ENCODE measurements around the gene TMEM39B. TPM values are rescaled to one million over a fixed set of nuclear protein-coding genes. Genes with fewer than 3 reads are reported as not detected.

The TMEM39B gene
- total RNA-seq, 1 experiment from 2014 or later, result 12.1 TPM

GRCh38 chr1:32073299-32074229 lies 825 bp downstream of the TMEM39B start:
- Histone ChIP-seq H3K36me3 (ENCODE audit: control insufficient read depth, insufficient read depth, low read length) (no peaks in the 10 kb centered on the region), H3K4me1 (no peaks in the 10 kb centered on the region), H3K27me3 (replicated peaks; ENCODE audit: control insufficient read depth, insufficient read depth, low read length) (no peaks in the 10 kb centered on the region), H3K4me3 (ENCODE audit: low read depth, low read length) (peak overlapping the region; percentile 79), H3K9me3 (no peaks in the 10 kb centered on the region)
- no peak for DNase-seq
- peaks cover 11% of the 10 kb centered on the region for H3K36me3 Mint-ChIP-seq (ENCODE audit: insufficient read depth, unreplicated experiment)
- H3K4me3 Mint-ChIP-seq (ENCODE audit: unreplicated experiment), result peak overlapping the region; percentile 88
- TSS peak; percentile 50 for BruUV-seq (replicated peaks)
- no peaks in the 10 kb centered on the region for H3K9me3 Mint-ChIP-seq (ENCODE audit: unreplicated experiment)
- ChIA-PET POLR2A (interaction anchor here (0.6 to 1.4 kb wide), 5 partner anchors 18 to 262 kb away, joined by 3 to 9 read pairs (median 8); partner anchors contain the start of genes KPNA6 and TXLNA), CTCF (interaction anchor here (0.6 to 2.2 kb wide), 14 partner anchors 11 to 492 kb away, joined by 3 to 9 read pairs (median 4); partner anchors contain the start of gene KPNA6)
- peak in 1 of 2 experiments; percentile 31 for TF ChIP-seq CTCF (IDR thresholded peaks at IDR 0.05; ENCODE audit: insufficient read depth in 1 of 2, low read depth in 1 of 2, low read length in 1 of 2, severe bottlenecking in 1 of 2, unreplicated experiment in 1 of 2)
- H3K27ac Mint-ChIP-seq (ENCODE audit: unreplicated experiment), result peak overlapping the region; percentile 76
- intact Hi-C loops (cut with micrococcal nuclease; ENCODE audit: unreplicated experiment), result loop anchor here (2.0 kb wide), 1 partner anchor 35 kb away; the partner anchor contains the start of gene KPNA6
- H3K27me3 Mint-ChIP-seq (ENCODE audit: insufficient read depth, unreplicated experiment), result no peaks in the 10 kb centered on the region
- peaks cover 16% of the 10 kb centered on the region for H3K4me1 Mint-ChIP-seq (ENCODE audit: low read depth, unreplicated experiment)

- peaks cover 16% of the 10 kb centered on the region for H3K36me3 Mint-ChIP-seq (ENCODE audit: insufficient read depth, unreplicated experiment)
- no TSS peak for BruUV-seq (replicated peaks)
- POLR2A ChIA-PET, result no interaction called here
- H3K9me3 ChIP-seq, result no peaks in the 10 kb centered on the region
- no peak overlapping the region for H3K27ac Mint-ChIP-seq (ENCODE audit: unreplicated experiment)
- no peak overlapping the region for H3K4me3 Mint-ChIP-seq (ENCODE audit: unreplicated experiment)
- intact Hi-C loops (cut with micrococcal nuclease; ENCODE audit: unreplicated experiment), result no loop called here
- H3K4me1 ChIP-seq, result no peaks in the 10 kb centered on the region
- no peaks in the 10 kb centered on the region for H3K36me3 ChIP-seq (ENCODE audit: control insufficient read depth, insufficient read depth, low read length)
- H3K9me3 Mint-ChIP-seq (ENCODE audit: unreplicated experiment), result no peaks in the 10 kb centered on the region
- DNase-seq, result no peak
- TF ChIP-seq CTCF (IDR thresholded peaks at IDR 0.05; ENCODE audit: insufficient read depth in 1 of 2, low read depth in 1 of 2, low read length in 1 of 2, severe bottlenecking in 1 of 2, unreplicated experiment in 1 of 2), result no peak
- no peak overlapping the region for H3K4me3 ChIP-seq (ENCODE audit: low read depth, low read length)
- H3K4me1 Mint-ChIP-seq (ENCODE audit: low read depth, unreplicated experiment), result peaks cover 16% of the 10 kb centered on the region
- CTCF ChIA-PET, result no interaction called here
- no peaks in the 10 kb centered on the region for H3K27me3 ChIP-seq (replicated peaks; ENCODE audit: control insufficient read depth, insufficient read depth, low read length)
- H3K27me3 Mint-ChIP-seq (ENCODE audit: insufficient read depth, unreplicated experiment), result no peaks in the 10 kb centered on the region
Observed at GRCh38 chr1:32074841-32075240, 2.1 kb downstream of the TMEM39B start.

- H3K9me3 Mint-ChIP-seq (ENCODE audit: unreplicated experiment), result no peaks in the 10 kb centered on the region
- POLR2A ChIA-PET, result no interaction called here
- intact Hi-C loops (cut with micrococcal nuclease; ENCODE audit: unreplicated experiment), result no loop called here
- CTCF ChIA-PET, result no interaction called here
- H3K4me3 Mint-ChIP-seq (ENCODE audit: unreplicated experiment), result no peak overlapping the region
- Histone ChIP-seq H3K9me3 (no peaks in the 10 kb centered on the region), H3K4me3 (ENCODE audit: low read depth, low read length) (no peak overlapping the region), H3K4me1 (no peaks in the 10 kb centered on the region), H3K36me3 (ENCODE audit: control insufficient read depth, insufficient read depth, low read length) (no peaks in the 10 kb centered on the region), H3K27me3 (replicated peaks; ENCODE audit: control insufficient read depth, insufficient read depth, low read length) (no peaks in the 10 kb centered on the region)
- peaks cover 7% of the 10 kb centered on the region for H3K4me1 Mint-ChIP-seq (ENCODE audit: low read depth, unreplicated experiment)
- H3K27me3 Mint-ChIP-seq (ENCODE audit: insufficient read depth, unreplicated experiment), result no peaks in the 10 kb centered on the region
- H3K36me3 Mint-ChIP-seq (ENCODE audit: insufficient read depth, unreplicated experiment), result peaks cover 6% of the 10 kb centered on the region
- no peak overlapping the region for H3K27ac Mint-ChIP-seq (ENCODE audit: unreplicated experiment)
- no peak for TF ChIP-seq CTCF (IDR thresholded peaks at IDR 0.05; ENCODE audit: insufficient read depth in 1 of 2, low read depth in 1 of 2, low read length in 1 of 2, severe bottlenecking in 1 of 2, unreplicated experiment in 1 of 2)
- DNase-seq, result no peak
- BruUV-seq (replicated peaks), result no TSS peak
Observed at GRCh38 chr1:32077451-32077850, 4.7 kb downstream of the TMEM39B start.
